Spinal cord (tissue), 10 donors: ENCODE measurements around the gene BTBD19. TPM values are rescaled to one million over a fixed set of nuclear protein-coding genes. Genes with fewer than 3 reads are reported as not detected.
"Not testable (repeated sequence)": the region's sequence is repeated elsewhere in the genome, so short reads cannot be mapped to it uniquely, and the experiment has no call there.

ENCODE experiments used
- DNase-seq, 6 donors: peaks; one replicate each; pipeline versions ENCODE4 v3.0.0 to v3.0.0-alpha.2; 2013 to 2015; ENCODE audit warnings: low spot score in 6 of 6, low read depth in 4 of 6
- H3K27ac ChIP-seq: one replicate; pipeline ENCODE4 v1.5.1; 2013; ENCODE audit warnings: low read depth, low read length, control low read depth
- H3K27me3 ChIP-seq: one replicate; pipeline ENCODE4 v1.6.1; 2013; ENCODE audit warnings: low read length; ENCODE audit not compliant: control insufficient read depth, insufficient read depth
- H3K36me3 ChIP-seq: one replicate; pipeline ENCODE4 v1.6.1; 2013; ENCODE audit warnings: low read length; ENCODE audit not compliant: control insufficient read depth, insufficient read depth
- H3K4me1 ChIP-seq: one replicate; pipeline ENCODE4 v1.6.1; 2013; ENCODE audit warnings: low read length; ENCODE audit not compliant: control insufficient read depth, insufficient read depth
- H3K4me3 ChIP-seq: one replicate; pipeline ENCODE4 v1.5.1; 2013; ENCODE audit warnings: low read depth, low read length, control low read depth
- H3K9me3 ChIP-seq: one replicate; pipeline ENCODE4 v1.6.1; 2013; ENCODE audit warnings: low read length; ENCODE audit not compliant: control insufficient read depth, insufficient read depth
- WGBS: methylation state at CpG from one replicate; pipeline ENCODE4 v1.1.5; 2013; ENCODE audit warnings: missing lambda C conversion rate; ENCODE audit not compliant: insufficient coverage; 5-methylcytosine and 5-hydroxymethylcytosine counted together
- polyA plus RNA-seq, 2 donors: library from polyadenylated mRNA; unstranded; fragments of 120-200 nt; gene quantifications; one replicate each; pipeline ENCODE4 v1.2.1, GENCODE V29; 2013; ENCODE audit not compliant: insufficient read length in 2 of 2
- total RNA-seq, 2 donors: library from RNA; depleted of rRNA in 1 of 2; stranded (reverse); fragments of 120-200 nt in 1 of 2; fragments of >200 nt in 1 of 2; gene quantifications; one replicate each; pipeline versions ENCODE4 v1.2.3 to v1.2.4, GENCODE V29; 2013 to 2014
- donor health status: healthy.

The BTBD19 gene
- total and polyA plus RNA-seq, 4 donors = 3.2 to 10.5 (median 6.1) TPM

- Histone ChIP-seq H3K4me1 (peaks cover 75% of the 10 kb centered on the region), H3K27ac (peak overlapping the region; percentile 99), H3K4me3 (peak overlapping the region; percentile 31), H3K9me3 (no peaks in the 10 kb centered on the region), H3K36me3 (peaks cover 35% of the 10 kb centered on the region), H3K27me3 (no peaks in the 10 kb centered on the region)
- DNase-seq = no peak
- WGBS = 49% methylated on average over 4 of the region's 6 CpGs
Observed at GRCh38 chr1:44808938-44809917, 905 bp downstream of the BTBD19 start.

- Histone ChIP-seq H3K27me3 (no peaks in the 10 kb centered on the region), H3K4me1 (peaks cover 80% of the 10 kb centered on the region), H3K36me3 (peaks cover 25% of the 10 kb centered on the region), H3K4me3 (no peak overlapping the region), H3K9me3 (no peaks in the 10 kb centered on the region), H3K27ac (peak overlapping the region; percentile 99)
- peak in 2 of 6 donors; percentile 46 to 63 for DNase-seq
- 32% methylated on average over 7 of the region's 12 CpGs for WGBS
Observed at GRCh38 chr1:44810101-44810761, 1.9 kb downstream of the BTBD19 start.

GRCh38 chr1:44810762-44811105 lies 2.4 kb downstream of the BTBD19 start:
- H3K9me3 ChIP-seq, H3K4me3 ChIP-seq, H3K27me3 ChIP-seq, DNase-seq: not testable (repeated sequence)
- 86% methylated on average over 3 of the region's 4 CpGs for WGBS
- peak overlapping the region; percentile 99 for H3K27ac ChIP-seq
- H3K4me1 ChIP-seq = peaks cover 80% of the 10 kb centered on the region
- H3K36me3 ChIP-seq = peaks cover 20% of the 10 kb centered on the region

DNA sequence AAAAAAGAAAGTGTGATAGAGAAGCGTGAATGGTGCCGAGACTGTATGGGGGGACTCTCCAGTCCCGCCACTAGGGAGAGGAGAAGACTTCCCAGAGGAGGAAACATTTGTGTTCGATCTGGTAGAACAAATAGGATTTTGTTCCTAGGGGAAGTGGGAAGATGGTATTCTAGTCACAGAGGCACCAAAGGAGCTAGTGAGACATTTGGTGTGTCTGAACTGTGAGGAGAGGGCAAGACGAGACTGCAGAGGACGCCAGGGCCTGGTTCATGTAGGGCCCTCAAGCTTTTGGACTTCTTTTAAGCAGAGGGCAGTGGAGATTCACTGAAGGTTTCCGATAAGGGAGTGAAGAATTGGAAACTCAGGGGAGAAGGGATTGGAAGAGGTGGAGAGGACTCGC lies 2.9 kb downstream of the BTBD19 start:
- DNase-seq = no peak
- Histone ChIP-seq H3K4me3 (no peak overlapping the region), H3K4me1 (peaks cover 80% of the 10 kb centered on the region), H3K27me3 (no peaks in the 10 kb centered on the region), H3K27ac (no peak overlapping the region), H3K9me3 (no peaks in the 10 kb centered on the region), H3K36me3 (peaks cover 14% of the 10 kb centered on the region)
- 62% methylated on average over 8 of the region's 8 CpGs for WGBS

GRCh38 chr1:44812822-44813543 lies 4.7 kb downstream of the BTBD19 start:
- 14% methylated on average over 48 of the region's 48 CpGs for WGBS
- H3K4me1 ChIP-seq = peaks cover 63% of the 10 kb centered on the region
- peak in 1 of 6 donors; percentile 25 for DNase-seq

DNA sequence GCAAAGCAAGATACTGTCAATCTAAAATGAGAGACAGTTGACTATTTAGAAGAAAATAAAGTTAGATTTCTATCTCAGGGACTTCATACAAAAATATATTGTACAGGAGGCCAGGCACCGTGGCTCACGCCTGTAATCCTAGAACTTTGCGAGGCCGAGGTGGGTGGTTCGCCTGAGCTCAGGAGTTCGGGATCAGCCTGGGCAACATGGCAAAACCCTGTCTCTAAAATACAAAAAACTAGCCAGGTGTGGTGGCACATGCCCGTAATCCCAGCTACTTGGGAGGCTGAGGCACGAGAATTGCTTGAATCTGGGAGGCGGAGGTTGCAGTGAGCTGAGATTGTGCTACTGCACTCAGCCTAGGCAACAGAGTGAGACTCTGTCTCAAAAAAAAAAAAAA lies 7.6 kb downstream of the BTBD19 start:
- not testable (repeated sequence) for DNase-seq
- WGBS = 97% methylated on average over 7 of the region's 9 CpGs

More at GRCh38 chr1:44812822-44813543, 4.7 kb downstream of the BTBD19 start:
- Histone ChIP-seq H3K36me3 (peaks cover 3% of the 10 kb centered on the region), H3K27ac (peak overlapping the region; percentile 85), H3K27me3 (no peaks in the 10 kb centered on the region), H3K4me3 (peak overlapping the region; percentile 71), H3K9me3 (no peaks in the 10 kb centered on the region)

GRCh38 chr1:44817307-44817706 lies 9.0 kb downstream of the BTBD19 start:
- H3K36me3 ChIP-seq = peaks cover 12% of the 10 kb centered on the region
- DNase-seq = no peak
- no peak overlapping the region for H3K27ac ChIP-seq
- peaks cover 3% of the 10 kb centered on the region for H3K27me3 ChIP-seq
- peaks cover 32% of the 10 kb centered on the region for H3K4me1 ChIP-seq
- 94% methylated on average over 1 of the region's 2 CpGs for WGBS
- no peak overlapping the region for H3K4me3 ChIP-seq
- no peaks in the 10 kb centered on the region for H3K9me3 ChIP-seq

More for the DNA sequence above, 7.6 kb downstream of the BTBD19 start:
- not testable (repeated sequence) for H3K27ac ChIP-seq, H3K36me3 ChIP-seq, H3K4me3 ChIP-seq, H3K9me3 ChIP-seq, H3K27me3 ChIP-seq
- H3K4me1 ChIP-seq = peaks cover 43% of the 10 kb centered on the region

DNA sequence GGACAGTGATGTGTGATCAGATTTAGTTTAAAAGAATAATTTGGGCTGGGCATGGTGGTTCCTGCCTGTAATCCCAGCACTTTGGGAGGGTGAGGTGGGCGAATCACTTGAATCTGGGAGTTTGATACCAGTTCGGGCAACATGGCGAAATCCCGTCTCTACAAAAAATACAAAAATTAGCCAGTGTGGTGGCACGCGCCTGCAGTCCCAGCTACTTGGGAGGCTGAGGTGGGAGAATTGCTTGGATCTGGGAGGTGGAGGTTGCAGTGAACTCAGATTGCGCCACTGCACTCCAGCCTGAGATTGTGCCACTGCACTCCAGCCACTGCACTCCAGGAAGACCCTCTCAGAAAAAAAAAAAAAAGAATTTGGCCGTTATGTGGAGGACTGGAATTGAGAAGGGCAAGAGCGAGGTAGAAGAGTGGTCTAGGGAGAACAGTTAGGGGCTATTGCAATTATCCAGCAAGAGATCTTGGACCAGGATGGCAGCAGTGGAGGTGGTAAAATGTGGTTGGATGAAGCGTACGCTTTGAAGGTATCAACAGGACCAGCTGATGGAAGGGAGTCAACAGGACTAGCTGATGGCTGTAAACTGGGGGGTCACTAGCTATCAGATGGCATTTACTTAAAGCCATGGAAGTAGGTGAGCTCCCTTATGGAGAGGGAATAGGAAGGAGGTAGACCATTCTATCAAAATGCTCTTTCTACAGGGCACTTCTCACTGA lies 9.6 kb downstream of the BTBD19 start:
- H3K36me3 ChIP-seq = peaks cover 18% of the 10 kb centered on the region
- H3K9me3 ChIP-seq = no peaks in the 10 kb centered on the region
- H3K27ac ChIP-seq = no peak overlapping the region
- H3K4me1 ChIP-seq = peaks cover 26% of the 10 kb centered on the region
- DNase-seq = peak in 1 of 6 donors; percentile 0
- 93% methylated on average over 5 of the region's 11 CpGs for WGBS
- peaks cover 3% of the 10 kb centered on the region for H3K27me3 ChIP-seq
- no peak overlapping the region for H3K4me3 ChIP-seq

DNA sequence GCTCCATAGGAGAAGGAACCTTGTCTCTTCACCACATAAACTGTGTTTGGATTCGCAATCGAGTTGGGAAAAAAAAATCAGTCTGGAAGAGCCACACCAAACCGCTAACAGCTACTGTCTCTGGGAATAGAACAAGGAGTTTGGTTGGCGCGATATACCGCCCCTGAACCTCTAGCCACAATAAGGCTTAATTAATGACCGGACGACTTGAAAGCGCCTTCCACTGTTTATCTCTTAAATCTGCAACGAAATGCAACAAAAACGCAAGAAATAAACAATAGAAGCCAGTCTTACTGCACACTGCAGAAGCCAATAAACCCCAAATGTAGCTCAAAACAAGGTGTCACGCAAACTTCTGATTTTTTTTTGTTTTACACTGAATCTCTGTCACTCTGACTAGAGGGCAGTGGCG lies 10.9 kb downstream of the BTBD19 start:
- 1% methylated on average over 11 of the region's 13 CpGs for WGBS
- peak overlapping the region; percentile 95 for H3K27ac ChIP-seq
- H3K27me3 ChIP-seq = peaks cover 3% of the 10 kb centered on the region
- peaks cover 13% of the 10 kb centered on the region for H3K4me1 ChIP-seq
- no peaks in the 10 kb centered on the region for H3K9me3 ChIP-seq
- H3K36me3 ChIP-seq = peaks cover 25% of the 10 kb centered on the region
- H3K4me3 ChIP-seq = peak overlapping the region; percentile 67
- DNase-seq = no peak
